ENCODE results near the gene TRIM47. TPM values are rescaled to one million over a fixed set of nuclear protein-coding genes. Genes with fewer than 3 reads are reported as not detected.
A peak's percentile ranks its signal among the peaks of the same experiment; 100 is the strongest.

TRIM47 gene
- total and polyA plus RNA-seq, 2 of the 13 experiments (the other 11 are each of a cell fraction or from before 2014, with no cell fraction given) = 33.5 to 82.0 TPM

DNA sequence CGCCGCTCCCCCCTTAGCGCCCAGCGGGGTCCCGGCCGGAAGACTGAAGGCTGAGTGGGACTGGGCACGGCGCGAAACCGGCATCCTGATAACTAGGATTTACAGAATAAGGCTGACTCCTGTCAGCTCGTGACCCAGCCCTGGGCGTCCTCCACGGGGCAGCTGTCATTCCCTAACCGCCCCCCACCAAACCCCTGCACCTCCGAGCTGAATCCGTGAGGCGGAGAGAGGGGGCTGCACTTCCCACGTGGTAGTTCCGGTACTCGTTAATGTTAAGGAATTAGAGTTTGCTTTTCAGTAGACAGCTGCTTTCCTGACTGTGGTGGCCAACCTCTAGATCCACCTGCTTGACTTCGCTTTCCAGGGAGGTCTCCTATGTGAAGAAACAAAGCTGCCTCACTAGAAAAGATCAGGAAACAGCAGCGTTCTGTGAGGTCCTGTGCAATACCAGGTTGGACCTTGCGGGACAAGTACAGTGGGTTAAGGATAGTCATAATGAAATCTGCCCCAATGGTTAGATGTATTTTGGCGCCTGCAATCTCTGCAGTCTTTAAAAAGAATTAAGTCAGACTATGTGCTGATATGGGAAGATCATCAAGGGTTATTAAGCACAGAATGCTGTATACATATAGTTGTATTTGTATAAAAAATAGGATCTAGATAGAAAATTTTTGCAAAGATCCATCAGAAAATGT lies 22.2 kb downstream of the TRIM47 start:
- peak overlapping the region; percentile 89 for H3K9ac ChIP-seq (ENCODE audit: insufficient read depth, low read depth, low read length)
- peak; percentile 64 for DNase-seq (ENCODE audit: low spot score)
- peaks cover 2 to 3% of the 10 kb centered on the region in 2 experiments; a peak in 4 of 5 replicates for H3K36me3 ChIP-seq (replicated peaks in 1 of 2; ENCODE audit: control insufficient read depth in 1 of 2, insufficient read depth in 2 of 2, low read length in 2 of 2)
- BruUV-seq (replicated peaks) = TSS peak; percentile 89
- intact Hi-C loops (cut with micrococcal nuclease; ENCODE audit: unreplicated experiment) (loop anchor here (5.0 kb wide), 1 partner anchor 36 kb away; no protein-coding TSS in a partner anchor), in situ Hi-C loops (cut with HindIII; ENCODE audit: extremely low pct_ligation_motif_present, low pct_unique_long_range_greater_than_20kb) (no loop called here)
- ChIA-PET CTCF (ENCODE audit: low intra/inter-chr PET ratio, low total read pairs) (interaction anchor here (1.1 kb wide), 2 partner anchors 20 to 22 kb away, joined by 3 read pairs; partner anchors contain the start of gene TRIM47), POLR2A (interaction anchor here (0.6 to 12.8 kb wide), 27 partner anchors 9 to 359 kb away, joined by 3 to 454 read pairs (median 10); partner anchors contain the start of genes ACOX1, GALK1, MRPL38 and RECQL5)
- peak overlapping the region; percentile 89 for H3K27ac ChIP-seq (ENCODE audit: extremely low read length, insufficient read depth, low read length)
- peaks cover 17% of the 10 kb centered on the region for H3K79me2 ChIP-seq (ENCODE audit: insufficient read depth, low read length)
- H3K4me3 ChIP-seq (replicated peaks in 1 of 3; ENCODE audit: insufficient read depth in 1 of 3, low read depth in 2 of 3, low read length in 3 of 3) = peak overlapping the region; percentile 78 to 90 (median 81)
- WGBS (ENCODE audit: low lambda C conversion rate) = under 1% methylated on average over 20 of the region's 24 CpGs
- ATAC-seq = peak; percentile 62
- H4K20me1 ChIP-seq (ENCODE audit: insufficient read depth, low read length) = peaks cover 4% of the 10 kb centered on the region; the same call in 1 of the 2 replicates
- peak overlapping the region; percentile 97 for H3K4me2 ChIP-seq (ENCODE audit: low read depth, low read length)
- no peaks in the 10 kb centered on the region; a peak in 1 of 5 replicates for H3K27me3 ChIP-seq (ENCODE audit: control insufficient read depth in 1 of 2, insufficient read depth in 2 of 2, low read length in 2 of 2)
- no peaks in the 10 kb centered on the region for H3K9me3 ChIP-seq (ENCODE audit: low read length)
- peak; percentile 34 for FAIRE-seq
- H2AFZ ChIP-seq (ENCODE audit: low read length) = no peak overlapping the region
- H3K4me1 ChIP-seq (ENCODE audit: insufficient read depth, low read length) = peaks cover 53% of the 10 kb centered on the region
- TF ChIP-seq SAFB2 (CRISPR knock-in tag; IDR thresholded peaks at IDR 0.05; ENCODE audit: borderline replicate concordance, low read depth) (0 out of 2 replicates have a peak, but pooled peaks have one; percentile 73), ZBTB46 (CRISPR knock-in tag; IDR thresholded peaks at IDR 0.05; ENCODE audit: borderline replicate concordance) (no peak), SRY (CRISPR knock-in tag; IDR thresholded peaks at IDR 0.05) (0 out of 2 replicates have a peak, but pooled peaks have one; percentile 3), MED13 (CRISPR knock-in tag; IDR thresholded peaks at IDR 0.05) (peak; percentile 19; the same call in 1 of the 2 replicates), ZNF660 (CRISPR knock-in tag; IDR thresholded peaks at IDR 0.05; ENCODE audit: borderline replicate concordance, low read depth) (no peak), ZNF749 (CRISPR knock-in tag; IDR thresholded peaks at IDR 0.05; ENCODE audit: borderline replicate concordance) (0 out of 2 replicates have a peak, but pooled peaks have one; percentile 73), RXRB (CRISPR knock-in tag; IDR thresholded peaks at IDR 0.05; ENCODE audit: borderline replicate concordance) (no peak), ZNF878 (CRISPR knock-in tag; IDR thresholded peaks at IDR 0.05) (0 out of 2 replicates have a peak, but pooled peaks have one; percentile 42), SPEN (CRISPR knock-in tag; IDR thresholded peaks at IDR 0.05; ENCODE audit: low read depth) (no peak), BHLHE40 (IDR thresholded peaks at IDR 0.05; ENCODE audit: low read length) (no peak), IKZF5 (CRISPR knock-in tag; IDR thresholded peaks at IDR 0.05) (no peak), ZNF317 (CRISPR knock-in tag; IDR thresholded peaks at IDR 0.05) (no peak), HES4 (CRISPR knock-in tag; IDR thresholded peaks at IDR 0.05; ENCODE audit: borderline replicate concordance) (no peak), CCDC6 (CRISPR knock-in tag; IDR thresholded peaks at IDR 0.05) (no peak), RBFOX2 (IDR thresholded peaks at IDR 0.05; ENCODE audit: low read depth, low read length) (peak; percentile 93)
- TF ChIP-seq, protein P1, sequence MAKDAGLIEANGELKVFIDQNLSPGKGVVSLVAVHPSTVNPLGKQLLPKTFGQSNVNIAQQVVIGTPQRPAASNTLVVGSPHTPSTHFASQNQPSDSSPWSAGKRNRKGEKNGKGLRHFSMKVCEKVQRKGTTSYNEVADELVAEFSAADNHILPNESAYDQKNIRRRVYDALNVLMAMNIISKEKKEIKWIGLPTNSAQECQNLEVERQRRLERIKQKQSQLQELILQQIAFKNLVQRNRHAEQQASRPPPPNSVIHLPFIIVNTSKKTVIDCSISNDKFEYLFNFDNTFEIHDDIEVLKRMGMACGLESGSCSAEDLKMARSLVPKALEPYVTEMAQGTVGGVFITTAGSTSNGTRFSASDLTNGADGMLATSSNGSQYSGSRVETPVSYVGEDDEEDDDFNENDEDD (CRISPR knock-in tag; IDR thresholded peaks at IDR 0.05; ENCODE audit: borderline replicate concordance) = no peak; the same call in 1 of the 2 replicates
- TF ChIP-seq, protein P2, sequence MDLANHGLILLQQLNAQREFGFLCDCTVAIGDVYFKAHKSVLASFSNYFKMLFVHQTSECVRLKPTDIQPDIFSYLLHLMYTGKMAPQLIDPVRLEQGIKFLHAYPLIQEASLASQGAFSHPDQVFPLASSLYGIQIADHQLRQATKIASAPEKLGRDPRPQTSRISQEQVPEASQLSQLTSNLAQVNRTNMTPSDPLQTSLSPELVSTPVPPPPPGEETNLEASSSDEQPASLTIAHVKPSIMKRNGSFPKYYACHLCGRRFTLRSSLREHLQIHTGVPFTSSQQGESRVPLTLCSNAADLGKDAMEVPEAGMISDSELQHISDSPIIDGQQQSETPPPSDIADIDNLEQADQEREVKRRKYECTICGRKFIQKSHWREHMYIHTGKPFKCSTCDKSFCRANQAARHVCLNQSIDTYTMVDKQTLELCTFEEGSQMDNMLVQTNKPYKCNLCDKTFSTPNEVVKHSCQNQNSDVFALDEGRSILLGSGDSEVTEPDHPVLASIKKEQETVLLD (CRISPR knock-in tag; IDR thresholded peaks at IDR 0.05; ENCODE audit: low read depth) = no peak

Data from HepG2 (cell line).